GM23338 (cell line): ENCODE data around the gene SMURF2. TPM values are rescaled to one million over a fixed set of nuclear protein-coding genes. Genes with fewer than 3 reads are reported as not detected.

Experiments used
- ATAC-seq: fragments of 200-7000 bp; cut with Tn5 transposase; 3 replicates; pipeline ENCODE4 v1.9.1; 2020
- DNase-seq: peaks from one replicate; pipeline ENCODE4 v3.0.0-alpha.2; 2015; ENCODE audit warnings: low spot score
- H2AFZ ChIP-seq: fragments of 200-600 bp; sonication (generic); 2 replicates; pipeline ENCODE4 v1.8.0; 2016; ENCODE audit warnings: antibody characterized with exemption, mild to moderate bottlenecking, moderate library complexity
- H3F3A ChIP-seq: fragments of 200-600 bp; sonication (generic); replicated peaks from 2 replicates; pipeline ENCODE4 v1.8.0; 2017; ENCODE audit warnings: antibody characterized with exemption, mixed run types, low read depth
- H3K27ac ChIP-seq: fragments of 200-600 bp; sonication (generic); 2 replicates; pipeline ENCODE4 v1.6.1; 2016; ENCODE audit warnings: low read depth
- H3K27me3 ChIP-seq: fragments of 200-600 bp; sonication (generic); 2 replicates; pipeline ENCODE4 v1.8.0; 2016; ENCODE audit warnings: mild to moderate bottlenecking, mixed run types, moderate library complexity; ENCODE audit not compliant: insufficient read depth
- H3K36me3 ChIP-seq: fragments of 200-600 bp; sonication (generic); 2 replicates; pipeline ENCODE4 v1.8.0; 2016; ENCODE audit warnings: mild to moderate bottlenecking; ENCODE audit not compliant: insufficient read depth
- H3K4me1 ChIP-seq: fragments of 200-600 bp; sonication (generic); 2 replicates; pipeline ENCODE4 v1.8.0; 2016; ENCODE audit warnings: mild to moderate bottlenecking, moderate library complexity; ENCODE audit not compliant: insufficient read depth
- H3K4me2 ChIP-seq: fragments of 200-600 bp; sonication (generic); 2 replicates; pipeline ENCODE4 v1.7.1; 2017; ENCODE audit warnings: mixed run types
- H3K4me3 ChIP-seq: fragments of 200-600 bp; sonication (generic); 2 replicates; pipeline ENCODE4 v1.6.1; 2016; ENCODE audit warnings: mixed run types
- H3K79me2 ChIP-seq: fragments of 200-600 bp; sonication (generic); replicated peaks from 2 replicates; pipeline ENCODE4 v1.8.0; 2017; ENCODE audit warnings: mild to moderate bottlenecking; ENCODE audit not compliant: insufficient read depth
- H3K9me2 ChIP-seq: fragments of 200-600 bp; sonication (generic); 2 replicates; pipeline ENCODE4 v1.8.0; 2017; ENCODE audit not compliant: insufficient read depth
- H4K20me1 ChIP-seq: fragments of 200-600 bp; sonication (generic); replicated peaks from 2 replicates; pipeline ENCODE4 v1.8.0; 2017; ENCODE audit warnings: mild to moderate bottlenecking; ENCODE audit not compliant: insufficient read depth
- H3K27ac Mint-ChIP-seq: 2 replicates; pipeline ENCODE4 v1.8.0; 2020; ENCODE audit warnings: inconsistent platforms, mild to moderate bottlenecking, moderate library complexity, mixed read lengths
- H3K27me3 Mint-ChIP-seq: 3 replicates; pipeline ENCODE4 v1.8.0; 2022; ENCODE audit warnings: low read depth, mild to moderate bottlenecking, moderate library complexity, mixed read lengths, inconsistent platforms; ENCODE audit not compliant: insufficient read depth, poor library complexity
- H3K36me3 Mint-ChIP-seq: 3 replicates; pipeline ENCODE4 v1.8.0; 2021; ENCODE audit warnings: low read depth, mild to moderate bottlenecking, inconsistent platforms, moderate library complexity, mixed read lengths
- H3K4me1 Mint-ChIP-seq: 3 replicates; pipeline ENCODE4 v1.8.0; 2020; ENCODE audit warnings: mild to moderate bottlenecking, inconsistent platforms, mixed read lengths
- H3K4me3 Mint-ChIP-seq: 3 replicates; pipeline ENCODE4 v1.8.0; 2021; ENCODE audit warnings: moderate library complexity, mild to moderate bottlenecking, inconsistent platforms, mixed read lengths
- H3K9me3 Mint-ChIP-seq: 3 replicates; pipeline ENCODE4 v1.8.0; 2020; ENCODE audit warnings: moderate library complexity, mild to moderate bottlenecking, inconsistent platforms, mixed read lengths
- CTCF ChIP-seq, 2 experiments: fragments of 200-600 bp in 1 of 2; sonication (generic) in 1 of 2; conservative IDR thresholded peaks; 2 replicates each; pipeline versions ENCODE4 v1.5.1 to v1.6.1; 2016 to 2017; ENCODE audit warnings: antibody characterized with exemption in 2 of 2, low read depth in 2 of 2, mild to moderate bottlenecking in 2 of 2, moderate library complexity in 1 of 2
- EZH2 ChIP-seq: fragments of 200-600 bp; sonication (generic); IDR thresholded peaks from one replicate; pipeline ENCODE4 v1.8.0; 2017; ENCODE audit warnings: antibody characterized with exemption, mild to moderate bottlenecking, low read depth; ENCODE audit not compliant: unreplicated experiment
- POLR2AphosphoS5 ChIP-seq: IDR thresholded peaks from 2 replicates; pipeline ENCODE4 v1.6.1; 2016; ENCODE audit warnings: antibody characterized with exemption, low read depth
- STAT1 ChIP-seq: IDR thresholded peaks from one replicate; pipeline ENCODE4 v1.6.1; 2016; ENCODE audit warnings: antibody characterized with exemption; ENCODE audit not compliant: unreplicated experiment
- polyA plus RNA-seq: library from polyadenylated mRNA; unstranded; fragments of >200 nt; fragmentation: Nextera tagmentation; extraction: Ambion mirVana; gene quantifications from 2 replicates; pipeline ENCODE4 v1.2.1, GENCODE V29; 2016
- total RNA-seq: library from RNA; depleted of rRNA; stranded (reverse); fragments of >200 nt; shearing (Covaris generic); gene quantifications from 2 replicates; pipeline ENCODE4 v1.2.3, GENCODE V29; 2014
- TF ChIP-seq, protein P1 (sequence below): fragments of 250-450 bp; sonication (Bioruptor Pico); IDR thresholded peaks from 2 replicates; pipeline ENCODE4 v1.5.0; 2020; ENCODE audit warnings: mild to moderate bottlenecking, moderate library complexity

Gene SMURF2
- total and polyA plus RNA-seq, 2 experiments from 2014 or later = 12.1 to 29.6 TPM

- H3K9me2 ChIP-seq = no peaks in the 10 kb centered on the region
- TF ChIP-seq CTCF (conservative IDR thresholded peaks at IDR 0.05; ENCODE audit: low read depth in 2 of 2) (no peak), EZH2 (no peak), POLR2AphosphoS5 (no peak), STAT1 (no peak)
- TF ChIP-seq, protein P1, sequence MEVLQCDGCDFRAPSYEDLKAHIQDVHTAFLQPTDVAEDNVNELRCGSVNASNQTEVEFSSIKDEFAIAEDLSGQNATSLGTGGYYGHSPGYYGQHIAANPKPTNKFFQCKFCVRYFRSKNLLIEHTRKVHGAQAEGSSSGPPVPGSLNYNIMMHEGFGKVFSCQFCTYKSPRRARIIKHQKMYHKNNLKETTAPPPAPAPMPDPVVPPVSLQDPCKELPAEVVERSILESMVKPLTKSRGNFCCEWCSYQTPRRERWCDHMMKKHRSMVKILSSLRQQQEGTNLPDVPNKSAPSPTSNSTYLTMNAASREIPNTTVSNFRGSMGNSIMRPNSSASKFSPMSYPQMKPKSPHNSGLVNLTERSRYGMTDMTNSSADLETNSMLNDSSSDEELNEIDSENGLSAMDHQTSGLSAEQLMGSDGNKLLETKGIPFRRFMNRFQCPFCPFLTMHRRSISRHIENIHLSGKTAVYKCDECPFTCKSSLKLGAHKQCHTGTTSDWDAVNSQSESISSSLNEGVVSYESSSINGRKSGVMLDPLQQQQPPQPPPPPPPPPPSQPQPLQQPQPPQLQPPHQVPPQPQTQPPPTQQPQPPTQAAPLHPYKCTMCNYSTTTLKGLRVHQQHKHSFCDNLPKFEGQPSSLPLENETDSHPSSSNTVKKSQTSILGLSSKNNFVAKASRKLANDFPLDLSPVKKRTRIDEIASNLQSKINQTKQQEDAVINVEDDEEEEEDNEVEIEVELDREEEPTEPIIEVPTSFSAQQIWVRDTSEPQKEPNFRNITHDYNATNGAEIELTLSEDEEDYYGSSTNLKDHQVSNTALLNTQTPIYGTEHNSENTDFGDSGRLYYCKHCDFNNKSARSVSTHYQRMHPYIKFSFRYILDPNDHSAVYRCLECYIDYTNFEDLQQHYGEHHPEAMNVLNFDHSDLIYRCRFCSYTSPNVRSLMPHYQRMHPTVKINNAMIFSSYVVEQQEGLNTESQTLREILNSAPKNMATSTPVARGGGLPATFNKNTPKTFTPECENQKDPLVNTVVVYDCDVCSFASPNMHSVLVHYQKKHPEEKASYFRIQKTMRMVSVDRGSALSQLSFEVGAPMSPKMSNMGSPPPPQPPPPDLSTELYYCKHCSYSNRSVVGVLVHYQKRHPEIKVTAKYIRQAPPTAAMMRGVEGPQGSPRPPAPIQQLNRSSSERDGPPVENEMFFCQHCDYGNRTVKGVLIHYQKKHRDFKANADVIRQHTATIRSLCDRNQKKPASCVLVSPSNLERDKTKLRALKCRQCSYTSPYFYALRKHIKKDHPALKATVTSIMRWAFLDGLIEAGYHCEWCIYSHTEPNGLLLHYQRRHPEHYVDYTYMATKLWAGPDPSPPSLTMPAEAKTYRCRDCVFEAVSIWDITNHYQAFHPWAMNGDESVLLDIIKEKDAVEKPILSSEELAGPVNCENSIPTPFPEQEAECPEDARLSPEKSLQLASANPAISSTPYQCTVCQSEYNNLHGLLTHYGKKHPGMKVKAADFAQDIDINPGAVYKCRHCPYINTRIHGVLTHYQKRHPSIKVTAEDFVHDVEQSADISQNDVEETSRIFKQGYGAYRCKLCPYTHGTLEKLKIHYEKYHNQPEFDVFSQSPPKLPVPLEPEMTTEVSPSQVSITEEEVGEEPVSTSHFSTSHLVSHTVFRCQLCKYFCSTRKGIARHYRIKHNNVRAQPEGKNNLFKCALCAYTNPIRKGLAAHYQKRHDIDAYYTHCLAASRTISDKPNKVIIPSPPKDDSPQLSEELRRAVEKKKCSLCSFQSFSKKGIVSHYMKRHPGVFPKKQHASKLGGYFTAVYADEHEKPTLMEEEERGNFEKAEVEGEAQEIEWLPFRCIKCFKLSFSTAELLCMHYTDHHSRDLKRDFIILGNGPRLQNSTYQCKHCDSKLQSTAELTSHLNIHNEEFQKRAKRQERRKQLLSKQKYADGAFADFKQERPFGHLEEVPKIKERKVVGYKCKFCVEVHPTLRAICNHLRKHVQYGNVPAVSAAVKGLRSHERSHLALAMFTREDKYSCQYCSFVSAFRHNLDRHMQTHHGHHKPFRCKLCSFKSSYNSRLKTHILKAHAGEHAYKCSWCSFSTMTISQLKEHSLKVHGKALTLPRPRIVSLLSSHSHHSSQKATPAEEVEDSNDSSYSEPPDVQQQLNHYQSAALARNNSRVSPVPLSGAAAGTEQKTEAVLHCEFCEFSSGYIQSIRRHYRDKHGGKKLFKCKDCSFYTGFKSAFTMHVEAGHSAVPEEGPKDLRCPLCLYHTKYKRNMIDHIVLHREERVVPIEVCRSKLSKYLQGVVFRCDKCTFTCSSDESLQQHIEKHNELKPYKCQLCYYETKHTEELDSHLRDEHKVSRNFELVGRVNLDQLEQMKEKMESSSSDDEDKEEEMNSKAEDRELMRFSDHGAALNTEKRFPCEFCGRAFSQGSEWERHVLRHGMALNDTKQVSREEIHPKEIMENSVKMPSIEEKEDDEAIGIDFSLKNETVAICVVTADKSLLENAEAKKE (CRISPR knock-in tag) = no peak
- no peaks in the 10 kb centered on the region for H3K36me3 ChIP-seq
- H3K27ac ChIP-seq = no peak overlapping the region
- DNase-seq (no peak), ATAC-seq (no peak)
- H3K79me2 ChIP-seq = peaks cover 94% of the 10 kb centered on the region
- no peaks in the 10 kb centered on the region for H3K4me1 ChIP-seq
- peaks cover 3% of the 10 kb centered on the region; the same call in 2 of the 3 replicates for H3K36me3 Mint-ChIP-seq
- H3K27me3 Mint-ChIP-seq = no peaks in the 10 kb centered on the region
- no peaks in the 10 kb centered on the region for H3K27me3 ChIP-seq
- peaks cover 6% of the 10 kb centered on the region; the same call in 2 of the 3 replicates for H3K4me1 Mint-ChIP-seq
- no peaks in the 10 kb centered on the region for H3F3A ChIP-seq
- no peak overlapping the region for H3K27ac Mint-ChIP-seq
- no peak overlapping the region for H3K4me3 Mint-ChIP-seq
- no peak overlapping the region for H2AFZ ChIP-seq
- no peak overlapping the region for H3K4me2 ChIP-seq
- no peaks in the 10 kb centered on the region for H3K9me3 Mint-ChIP-seq
- H4K20me1 ChIP-seq = peaks cover 14% of the 10 kb centered on the region
- H3K4me3 ChIP-seq = no peak overlapping the region
These were observed 14.3 kb downstream of the SMURF2 start for GRCh38 chr17:64647817-64648216.
